ENCODE measurements around the gene SERPINC1.

Gene SERPINC1

GRCh38 chr1:173917635-173918493 is 737 bp upstream of the SERPINC1 start:
- Mint-ChIP-seq H3K9me3 (no peaks in the 10 kb centered on the region), H3K27ac (no peak overlapping the region), H3K4me3 (no peak overlapping the region), H3K36me3 (ENCODE audit: low read depth) (no peaks in the 10 kb centered on the region), H3K4me1 (no peaks in the 10 kb centered on the region), H3K27me3 (ENCODE audit: low read depth) (no peaks in the 10 kb centered on the region)
- TF ChIP-seq CTCF (IDR thresholded peaks at IDR 0.05; ENCODE audit: unreplicated experiment in 3 of 3), result no peak

GRCh38 chr1:173916667-173917066 is 460 bp downstream of the SERPINC1 start:
- Mint-ChIP-seq H3K4me1 (no peaks in the 10 kb centered on the region), H3K9me3 (no peaks in the 10 kb centered on the region), H3K27me3 (ENCODE audit: low read depth) (no peaks in the 10 kb centered on the region), H3K4me3 (no peak overlapping the region), H3K36me3 (ENCODE audit: low read depth) (no peaks in the 10 kb centered on the region), H3K27ac (no peak overlapping the region)
- TF ChIP-seq CTCF (IDR thresholded peaks at IDR 0.05; ENCODE audit: unreplicated experiment in 3 of 3), result no peak

- no peak overlapping the region for H3K4me3 Mint-ChIP-seq
- no peaks in the 10 kb centered on the region for H3K36me3 Mint-ChIP-seq (ENCODE audit: low read depth)
Measured at GRCh38 chr1:173915596-173915995, 1.5 kb downstream of the SERPINC1 start.

GRCh38 chr1:173914366-173914871 is 2.7 kb downstream of the SERPINC1 start:
- peak in 1 of 3 experiments; percentile 36 for TF ChIP-seq CTCF (IDR thresholded peaks at IDR 0.05; ENCODE audit: unreplicated experiment in 3 of 3)
- Mint-ChIP-seq H3K36me3 (ENCODE audit: low read depth) (peaks cover 5% of the 10 kb centered on the region), H3K27me3 (ENCODE audit: low read depth) (no peaks in the 10 kb centered on the region), H3K4me3 (no peak overlapping the region), H3K27ac (no peak overlapping the region), H3K9me3 (no peaks in the 10 kb centered on the region), H3K4me1 (no peaks in the 10 kb centered on the region)

More at GRCh38 chr1:173915596-173915995, 1.5 kb downstream of the SERPINC1 start:
- H3K27me3 Mint-ChIP-seq (ENCODE audit: low read depth), result no peaks in the 10 kb centered on the region
- H3K27ac Mint-ChIP-seq, result no peak overlapping the region
- H3K4me1 Mint-ChIP-seq, result no peaks in the 10 kb centered on the region
- no peaks in the 10 kb centered on the region for H3K9me3 Mint-ChIP-seq
- TF ChIP-seq CTCF (IDR thresholded peaks at IDR 0.05; ENCODE audit: unreplicated experiment in 3 of 3), result no peak

- Mint-ChIP-seq H3K4me1 (no peaks in the 10 kb centered on the region), H3K4me3 (no peak overlapping the region), H3K27me3 (ENCODE audit: low read depth) (no peaks in the 10 kb centered on the region), H3K27ac (no peak overlapping the region), H3K9me3 (no peaks in the 10 kb centered on the region), H3K36me3 (ENCODE audit: low read depth) (peaks cover 10% of the 10 kb centered on the region)
- TF ChIP-seq CTCF (IDR thresholded peaks at IDR 0.05; ENCODE audit: unreplicated experiment in 3 of 3), result no peak
Measured at GRCh38 chr1:173913111-173913510, 4.0 kb downstream of the SERPINC1 start.
